HepG2 (cell line): ENCODE data around the gene CDK3. TPM values are rescaled to one million over a fixed set of nuclear protein-coding genes. Genes with fewer than 3 reads are reported as not detected.

Source experiments
- ATAC-seq: fragments of 200-7000 bp; cut with Tn5 transposase; 3 replicates; pipeline ENCODE4 v1.9.1; 2020; ENCODE audit warnings: mild to moderate bottlenecking, moderate library complexity
- BruUV-seq: library from RNA; stranded (reverse); fragments of 400-500 nt; replicated peaks from 2 replicates; lab custom pipeline; 2021; lab: Mats Ljungman, UMichigan
- CTCF ChIA-PET: fragments of 300-600 bp; formaldehyde crosslinking; extraction: SDS; loops from one replicate; lab custom pipeline; 2021; ENCODE audit warnings: low total read pairs, inconsistent platforms, low intra/inter-chr PET ratio; lab: Yijun Ruan, JAX
- POLR2A ChIA-PET: fragments of 350-600 bp; sonication (Branson Sonifier 250); formaldehyde crosslinking; loops from one replicate; lab custom pipeline; 2020; ENCODE audit warnings: antibody characterized with exemption, inconsistent platforms; lab: Yijun Ruan, JAX
- DNase-seq: peaks from one replicate; pipeline ENCODE4 v3.0.0-alpha.2; 2015; ENCODE audit warnings: low spot score
- FAIRE-seq: peaks from 3 replicates; lab custom pipeline; 2011; peaks lifted over from hg19 to GRCh38; lab: Jason Lieb, UNC
- H2AFZ ChIP-seq: one replicate; pipeline ENCODE4 v1.6.1; 2011; ENCODE audit warnings: low read length, inconsistent platforms
- H3K27ac ChIP-seq: fragments of 300-600 bp; 3 replicates; pipeline ENCODE4 v1.8.0; 2011; ENCODE audit warnings: mixed run types, mild to moderate bottlenecking, mixed read lengths, low read length, inconsistent platforms; ENCODE audit not compliant: insufficient read depth; ENCODE audit errors: extremely low read length
- H3K27me3 ChIP-seq, 2 experiments: fragments of 200-600 bp in 1 of 2; 2 replicates in 1 of 2; 3 replicates in 1 of 2; pipeline versions ENCODE4 v1.6.0 to v1.8.0; 2011; ENCODE audit warnings: low read length in 2 of 2, mild to moderate bottlenecking in 2 of 2, moderate library complexity in 2 of 2, inconsistent platforms in 1 of 2; ENCODE audit not compliant: insufficient read depth in 2 of 2, control insufficient read depth in 1 of 2
- H3K36me3 ChIP-seq, 2 experiments: fragments of 200-600 bp in 1 of 2; replicated peaks in 1 of 2; 2 replicates in 1 of 2; 3 replicates in 1 of 2; pipeline versions ENCODE4 v1.5.1 to v1.8.0; 2011; ENCODE audit warnings: low read length in 2 of 2, inconsistent platforms in 1 of 2; ENCODE audit not compliant: insufficient read depth in 2 of 2, control insufficient read depth in 1 of 2
- H3K4me1 ChIP-seq: 2 replicates; pipeline ENCODE4 v1.5.1; 2012; ENCODE audit warnings: low read length, inconsistent platforms; ENCODE audit not compliant: insufficient read depth
- H3K4me2 ChIP-seq: 2 replicates; pipeline ENCODE4 v1.6.0; 2011; ENCODE audit warnings: low read depth, low read length, inconsistent platforms
- H3K4me3 ChIP-seq, 3 experiments: fragments of 200-600 bp in 1 of 3; sonication (generic), shearing (Covaris generic) in 1 of 3; replicated peaks in 1 of 3; 2 replicates each; pipeline ENCODE4 v1.5.1; 2011 to 2016; ENCODE audit warnings: low read length in 3 of 3, inconsistent platforms in 2 of 3, low read depth in 2 of 3, mild to moderate bottlenecking in 2 of 3, control low read depth in 1 of 3, mixed read lengths in 1 of 3; ENCODE audit not compliant: insufficient read depth in 1 of 3
- H3K79me2 ChIP-seq: one replicate; pipeline ENCODE4 v1.6.1; 2011; ENCODE audit warnings: low read length, inconsistent platforms; ENCODE audit not compliant: insufficient read depth
- H3K9ac ChIP-seq: 2 replicates; pipeline ENCODE4 v1.6.0; 2011; ENCODE audit warnings: mild to moderate bottlenecking, low read depth, low read length, inconsistent platforms; ENCODE audit not compliant: insufficient read depth
- H3K9me3 ChIP-seq: 2 replicates; pipeline ENCODE4 v1.5.1; 2012; ENCODE audit warnings: mild to moderate bottlenecking, low read length
- H4K20me1 ChIP-seq: 2 replicates; pipeline ENCODE4 v1.6.0; 2011; ENCODE audit warnings: inconsistent platforms, mild to moderate bottlenecking, low read length, moderate library complexity; ENCODE audit not compliant: insufficient read depth
- CHD4 ChIP-seq: fragments of 200-600 bp; sonication (generic); IDR thresholded peaks from 2 replicates; pipeline ENCODE4 v1.7.0; 2017; ENCODE audit warnings: mild to moderate bottlenecking, low read length, borderline replicate concordance
- MTF1 ChIP-seq: sonication (generic); formaldehyde crosslinking; IDR thresholded peaks from 2 replicates; pipeline ENCODE4 v1.5.0; 2020; ENCODE audit warnings: missing genetic modification reagents
- ZNF556 ChIP-seq: sonication (generic); formaldehyde crosslinking; IDR thresholded peaks from 2 replicates; pipeline ENCODE4 v1.4.0; 2020; ENCODE audit warnings: mild to moderate bottlenecking, missing genetic modification reagents, borderline replicate concordance
- WGBS: methylation state at CpG from one replicate; pipeline ENCODE4 v1.1.6; 2017; ENCODE audit warnings: low lambda C conversion rate; 5-methylcytosine and 5-hydroxymethylcytosine counted together
- in situ Hi-C: cut with HindIII; loops from 2 replicates; pipeline ENCODE4 v1.10.0; 2017; ENCODE audit warnings: low pct_unique_long_range_greater_than_20kb; ENCODE audit not compliant: extremely low pct_ligation_motif_present
- intact Hi-C: fragments of 100-400 bp; cut with micrococcal nuclease; formaldehyde crosslinking; loops from one replicate; pipeline ENCODE4 v1.10.0; 2022; ENCODE audit not compliant: unreplicated experiment
- polyA plus RNA-seq, 8 experiments: library from polyadenylated mRNA; depleted of rRNA in 3 of 8; stranded (reverse) in 7 of 8; unstranded in 1 of 8; fragments of >200 nt; fragmentation: Illumina TruSeq in 4 of 8; extraction: Trizol in 4 of 8; gene quantifications; 2 replicates each; pipeline versions ENCODE4 v1.2.1 to v1.2.3, GENCODE V29; 2011 to 2016; ENCODE audit warnings: low read depth in 4 of 8, missing spikeins in 1 of 8, mixed read lengths in 1 of 8; ENCODE audit not compliant: insufficient read depth in 1 of 8
- total RNA-seq, 5 experiments: library from RNA; depleted of rRNA; stranded (reverse); fragments of >200 nt; fragmentation: Illumina TruSeq; extraction: Trizol; gene quantifications; 2 replicates each; pipeline ENCODE4 v1.2.3, GENCODE V29; 2016; ENCODE audit warnings: low read depth in 1 of 5
- TF ChIP-seq, protein P1 (sequence below): IDR thresholded peaks from 2 replicates; pipeline ENCODE4 v1.6.1; 2016
- TF ChIP-seq, protein P2 (sequence below), 2 experiments: fragments of 450-650 bp in 1 of 2; sonication (generic) in 1 of 2; formaldehyde crosslinking in 1 of 2; IDR thresholded peaks; 2 replicates each; pipeline versions ENCODE4 v1.6.1 to v1.8.0; 2016 to 2022; ENCODE audit warnings: antibody characterized with exemption in 1 of 2, mild to moderate bottlenecking in 1 of 2, missing genetic modification reagents in 1 of 2

CDK3 gene
- total and polyA plus RNA-seq, 2 of the 13 experiments (the other 11 are each of a cell fraction or from before 2014, with no cell fraction given), result 5.8 to 11.4 TPM

GRCh38 chr17:76034428-76035350, 34.0 kb downstream of the CDK3 start:
- CTCF ChIA-PET, result no interaction called here
- POLR2A ChIA-PET, result no interaction called here
- in situ Hi-C loops, result no loop called here
- TF ChIP-seq ZNF556 (CRISPR knock-in tag), result no peak
- TF ChIP-seq CHD4, result no peak
- TF ChIP-seq, protein P1, sequence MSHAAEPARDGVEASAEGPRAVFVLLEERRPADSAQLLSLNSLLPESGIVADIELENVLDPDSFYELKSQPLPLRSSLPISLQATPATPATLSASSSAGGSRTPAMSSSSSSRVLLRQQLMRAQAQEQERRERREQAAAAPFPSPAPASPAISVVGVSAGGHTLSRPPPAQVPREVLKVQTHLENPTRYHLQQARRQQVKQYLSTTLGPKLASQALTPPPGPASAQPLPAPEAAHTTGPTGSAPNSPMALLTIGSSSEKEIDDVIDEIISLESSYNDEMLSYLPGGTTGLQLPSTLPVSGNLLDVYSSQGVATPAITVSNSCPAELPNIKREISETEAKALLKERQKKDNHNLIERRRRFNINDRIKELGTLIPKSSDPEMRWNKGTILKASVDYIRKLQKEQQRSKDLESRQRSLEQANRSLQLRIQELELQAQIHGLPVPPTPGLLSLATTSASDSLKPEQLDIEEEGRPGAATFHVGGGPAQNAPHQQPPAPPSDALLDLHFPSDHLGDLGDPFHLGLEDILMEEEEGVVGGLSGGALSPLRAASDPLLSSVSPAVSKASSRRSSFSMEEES (CRISPR knock-in tag), result no peak
- TF ChIP-seq, protein P2, sequence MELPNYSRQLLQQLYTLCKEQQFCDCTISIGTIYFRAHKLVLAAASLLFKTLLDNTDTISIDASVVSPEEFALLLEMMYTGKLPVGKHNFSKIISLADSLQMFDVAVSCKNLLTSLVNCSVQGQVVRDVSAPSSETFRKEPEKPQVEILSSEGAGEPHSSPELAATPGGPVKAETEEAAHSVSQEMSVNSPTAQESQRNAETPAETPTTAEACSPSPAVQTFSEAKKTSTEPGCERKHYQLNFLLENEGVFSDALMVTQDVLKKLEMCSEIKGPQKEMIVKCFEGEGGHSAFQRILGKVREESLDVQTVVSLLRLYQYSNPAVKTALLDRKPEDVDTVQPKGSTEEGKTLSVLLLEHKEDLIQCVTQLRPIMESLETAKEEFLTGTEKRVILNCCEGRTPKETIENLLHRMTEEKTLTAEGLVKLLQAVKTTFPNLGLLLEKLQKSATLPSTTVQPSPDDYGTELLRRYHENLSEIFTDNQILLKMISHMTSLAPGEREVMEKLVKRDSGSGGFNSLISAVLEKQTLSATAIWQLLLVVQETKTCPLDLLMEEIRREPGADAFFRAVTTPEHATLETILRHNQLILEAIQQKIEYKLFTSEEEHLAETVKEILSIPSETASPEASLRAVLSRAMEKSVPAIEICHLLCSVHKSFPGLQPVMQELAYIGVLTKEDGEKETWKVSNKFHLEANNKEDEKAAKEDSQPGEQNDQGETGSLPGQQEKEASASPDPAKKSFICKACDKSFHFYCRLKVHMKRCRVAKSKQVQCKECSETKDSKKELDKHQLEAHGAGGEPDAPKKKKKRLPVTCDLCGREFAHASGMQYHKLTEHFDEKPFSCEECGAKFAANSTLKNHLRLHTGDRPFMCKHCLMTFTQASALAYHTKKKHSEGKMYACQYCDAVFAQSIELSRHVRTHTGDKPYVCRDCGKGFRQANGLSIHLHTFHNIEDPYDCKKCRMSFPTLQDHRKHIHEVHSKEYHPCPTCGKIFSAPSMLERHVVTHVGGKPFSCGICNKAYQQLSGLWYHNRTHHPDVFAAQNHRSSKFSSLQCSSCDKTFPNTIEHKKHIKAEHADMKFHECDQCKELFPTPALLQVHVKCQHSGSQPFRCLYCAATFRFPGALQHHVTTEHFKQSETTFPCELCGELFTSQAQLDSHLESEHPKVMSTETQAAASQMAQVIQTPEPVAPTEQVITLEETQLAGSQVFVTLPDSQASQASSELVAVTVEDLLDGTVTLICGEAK (IDR thresholded peaks at IDR 0.05), result no peak
- TF ChIP-seq, protein P2 (CRISPR knock-in tag; IDR thresholded peaks at IDR 0.05), result no peak
- TF ChIP-seq MTF1 (CRISPR knock-in tag), result no peak

More at GRCh38 chr17:76034428-76035350, 34.0 kb downstream of the CDK3 start:
- DNase-seq (no peak), FAIRE-seq (no peak), ATAC-seq (no peak)
- Histone ChIP-seq H3K4me2 (no peak overlapping the region), H3K4me1 (peaks cover 33% of the 10 kb centered on the region), H3K4me3 (no peak overlapping the region), H2AFZ (no peak overlapping the region), H3K27me3 (no peaks in the 10 kb centered on the region), H3K36me3 (peaks cover 6 to 23% of the 10 kb centered on the region in 2 experiments), H3K9me3 (no peaks in the 10 kb centered on the region), H4K20me1 (no peaks in the 10 kb centered on the region), H3K9ac (no peak overlapping the region), H3K27ac (no peak overlapping the region), H3K79me2 (no peaks in the 10 kb centered on the region)
- BruUV-seq, result no TSS peak
- intact Hi-C loops, result no loop called here
- 74% methylated on average over 13 of the region's 13 CpGs for WGBS
